H1 (cell line): ENCODE results near the gene MARCHF3. TPM values are rescaled to one million over a fixed set of nuclear protein-coding genes. Genes with fewer than 3 reads are reported as not detected.

ENCODE experiments used
- KDM1A ChIP-seq: fragments of 200-600, 300-600 bp; sonication (generic); IDR thresholded peaks from 2 replicates; pipeline ENCODE4 v1.7.1; 2016; ENCODE audit warnings: mild to moderate bottlenecking, low read length, borderline replicate concordance
- RAD21 ChIP-seq, 2 experiments: IDR thresholded peaks in 1 of 2; conservative IDR thresholded peaks in 1 of 2; 2 replicates each; pipeline ENCODE4 v1.6.1; 2011; ENCODE audit warnings: low read depth in 2 of 2, low read length in 2 of 2, improper control_type of control experiment in 1 of 2, inconsistent platforms in 1 of 2, mild to moderate bottlenecking in 1 of 2, moderate library complexity in 1 of 2
- polyA plus RNA-seq, 7 experiments: library from polyadenylated mRNA; depleted of rRNA in 3 of 7; stranded (reverse) in 5 of 7; unstranded in 2 of 7; fragments of >200 nt in 5 of 7; fragments of 200-250 nt in 2 of 7; gene quantifications; 1 replicate in 5 of 7; 2 replicates in 1 of 7; 4 replicates in 1 of 7; pipeline versions ENCODE4 v1.2.1 to v1.2.3, GENCODE V29; 2011 to 2013; ENCODE audit warnings: missing spikeins in 2 of 7, mixed read lengths in 2 of 7
- total RNA-seq: library from RNA; stranded (reverse); fragmentation: NEBNext Ultra II Directional; extraction: Animal tissue kit (Norgen Biotek cat#: 25700); gene quantifications from 2 replicates; pipeline ENCODE4 v1.2.1, GENCODE V29; 2021
- TF ChIP-seq, protein P1 (sequence below): IDR thresholded peaks from 2 replicates; pipeline ENCODE4 v1.6.1; 2011; ENCODE audit warnings: low read depth, mild to moderate bottlenecking, low read length; ENCODE audit not compliant: insufficient read depth

Gene MARCHF3
- total and polyA plus RNA-seq, 2 of the 8 experiments (the other 6 are each of a cell fraction or from before 2014, with no cell fraction given), result 12.0 to 16.9 TPM

GRCh38 chr5:126871441-126871840 is 158.9 kb downstream of the MARCHF3 start (continued):
- TF ChIP-seq, protein P1, sequence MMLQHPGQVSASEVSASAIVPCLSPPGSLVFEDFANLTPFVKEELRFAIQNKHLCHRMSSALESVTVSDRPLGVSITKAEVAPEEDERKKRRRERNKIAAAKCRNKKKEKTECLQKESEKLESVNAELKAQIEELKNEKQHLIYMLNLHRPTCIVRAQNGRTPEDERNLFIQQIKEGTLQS, result no peak
- TF ChIP-seq RAD21 (IDR thresholded peaks at IDR 0.05 in 1 of 2, conservative IDR thresholded peaks at IDR 0.05 in 1 of 2; ENCODE audit: low read depth in 2 of 2, low read length in 2 of 2) (no peak), KDM1A (no peak)
- TF ChIP-seq, all 59 proteins: peak for 0
